SU-DHL-6 (cell line): ENCODE data around the gene APPL2.

Experiments
- CTCF ChIP-seq: fragments of 200-600 bp; sonication (generic); IDR thresholded peaks from one replicate; pipeline ENCODE4 v1.5.1; 2017; ENCODE audit warnings: antibody characterized with exemption, mild to moderate bottlenecking, low read length, moderate library complexity; ENCODE audit not compliant: insufficient read depth, poor library complexity, severe bottlenecking
- EZH2phosphoT487 ChIP-seq: fragments of 200-600 bp; sonication (generic), shearing (Covaris generic); conservative IDR thresholded peaks from 2 replicates; pipeline ENCODE4 v1.6.1; 2018; ENCODE audit warnings: mild to moderate bottlenecking, antibody characterized with exemption, low read length, moderate library complexity, mixed read lengths

DNA sequence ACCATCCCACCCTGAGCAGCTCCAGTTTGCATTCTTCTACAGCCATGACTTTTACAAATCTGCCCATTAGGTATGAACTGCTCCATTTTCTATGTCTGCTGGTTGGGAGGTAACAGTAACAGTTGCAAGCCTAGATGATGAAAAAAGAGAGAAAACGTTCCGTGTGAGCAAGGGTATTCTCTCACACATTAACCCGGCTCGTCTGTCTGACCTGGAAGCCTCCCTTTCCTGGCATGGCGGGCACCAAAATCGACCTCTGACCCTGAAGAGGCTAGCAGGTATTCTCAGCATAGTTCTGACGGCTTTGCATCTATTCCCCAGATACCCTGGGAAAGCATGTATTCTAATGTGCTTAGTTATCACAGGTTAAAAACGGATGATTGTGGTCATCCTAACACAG lies 31.8 kb downstream of the APPL2 start:
- TF ChIP-seq CTCF (no peak), EZH2phosphoT487 (no peak)
